DMS114 treated with DMSO at 0.1 percent for 48 hours (cell line): ENCODE measurements around the gene NCEH1.

Source experiments
- DNase-seq: peaks from one replicate; lab custom pipeline; 2025; ENCODE audit not compliant: unreplicated experiment; lab: John Stamatoyannopoulos, UW

The NCEH1 gene

DNA sequence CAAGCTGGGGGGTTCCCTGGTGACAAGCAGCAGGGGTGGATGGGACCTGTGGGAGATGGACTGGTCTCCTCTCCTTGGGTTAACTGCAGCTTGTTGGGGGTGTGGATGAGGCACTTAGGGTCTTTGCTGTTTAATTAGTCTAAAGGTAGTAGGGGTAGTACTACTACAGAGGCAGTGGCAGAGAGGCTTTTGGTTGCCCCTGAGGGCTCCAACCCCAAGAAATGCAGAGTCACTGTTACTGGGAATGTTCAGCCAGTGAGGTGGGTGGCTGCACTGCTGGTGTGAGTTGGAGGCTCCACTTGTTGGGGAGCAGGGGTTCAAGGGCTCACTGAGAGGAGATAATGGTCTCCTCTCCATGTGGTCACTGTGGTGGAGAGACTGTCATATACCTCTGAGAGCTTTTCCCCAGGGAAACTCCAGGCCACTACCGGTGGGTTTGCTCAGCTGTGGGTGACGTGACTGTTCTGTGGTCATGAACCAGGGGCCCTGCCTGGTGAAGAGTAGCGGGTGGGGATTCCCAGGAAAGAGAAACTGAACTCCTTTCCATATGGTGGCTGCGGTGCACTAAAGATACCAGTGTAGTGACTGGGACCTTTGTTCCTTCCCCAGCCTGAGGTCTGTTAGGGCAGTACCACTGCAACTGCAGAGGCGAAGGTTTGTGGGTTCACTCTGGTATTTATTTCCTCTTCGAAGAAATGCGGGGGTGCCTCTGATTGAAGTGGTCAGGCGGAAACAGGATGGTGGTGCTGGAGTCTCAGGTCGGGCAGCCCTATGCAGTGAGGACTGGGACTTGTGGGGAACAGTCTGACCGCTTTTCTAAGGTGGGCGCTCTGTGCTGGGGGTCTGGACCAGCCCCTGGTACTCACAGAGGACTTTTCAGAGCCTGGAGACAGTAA is 118.7 kb downstream of the NCEH1 start:
- no peak for DNase-seq

DNA sequence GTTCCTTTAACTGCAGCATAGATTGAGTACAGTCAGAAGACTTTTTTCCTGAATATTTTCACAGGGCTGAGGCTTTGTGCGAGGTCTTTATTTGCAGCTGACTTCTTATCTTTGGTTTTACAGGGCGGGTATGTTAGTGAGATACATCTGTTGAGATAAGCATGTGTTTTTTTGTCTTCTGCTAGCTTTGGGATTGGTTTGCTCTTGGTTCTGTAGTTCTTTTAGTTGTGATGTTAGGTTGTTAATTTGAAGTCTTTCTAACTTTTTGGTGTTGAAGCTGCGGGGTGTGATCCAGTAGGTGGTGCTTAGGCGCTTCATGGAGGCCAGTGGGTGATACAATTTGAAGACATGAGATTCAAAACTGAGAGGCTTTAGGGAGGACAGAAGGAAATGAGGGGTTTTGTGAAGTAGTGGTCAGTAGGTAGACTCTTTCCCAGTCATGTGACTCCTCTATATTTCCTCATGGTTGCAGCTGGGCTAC is 119.7 kb downstream of the NCEH1 start:
- no peak for DNase-seq

DNA sequence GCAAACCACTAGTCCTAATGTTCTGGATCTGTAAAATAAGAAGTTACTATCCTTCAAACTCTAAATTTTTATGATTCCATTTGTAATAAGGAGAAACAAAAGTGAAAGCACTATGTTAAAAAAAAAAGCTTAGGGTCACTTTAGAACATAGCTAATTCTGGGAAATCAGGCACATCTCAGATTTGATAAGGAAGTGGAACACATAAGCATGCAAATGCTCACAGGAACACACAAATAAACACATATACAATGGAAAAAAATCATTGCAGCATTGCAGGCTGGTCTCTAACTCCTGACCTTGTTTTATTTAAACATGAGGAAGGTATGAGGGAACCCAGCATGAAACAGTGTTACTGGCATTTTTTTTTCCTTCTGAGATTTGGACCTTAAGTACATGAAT is 124.4 kb downstream of the NCEH1 start:
- no peak for DNase-seq

DNA sequence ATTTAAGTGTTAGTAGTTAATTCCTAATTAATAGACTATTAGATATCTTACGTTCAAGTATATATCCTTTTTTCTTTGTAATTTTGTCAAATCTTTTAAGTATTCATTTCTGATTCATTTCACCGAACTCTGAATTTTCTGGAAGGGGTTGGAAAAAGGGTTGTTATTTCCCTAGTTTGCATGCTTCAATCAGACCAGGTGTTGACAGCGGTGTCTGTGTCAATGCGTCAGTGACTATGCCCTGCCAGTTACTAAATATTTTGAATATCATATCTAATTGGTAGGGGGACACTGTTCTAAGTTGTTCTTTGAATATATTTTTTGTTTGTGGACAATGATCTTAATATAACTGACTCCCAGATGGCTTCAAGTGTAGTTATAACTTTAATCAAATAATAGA is 124.9 kb downstream of the NCEH1 start:
- DNase-seq = no peak

DNA sequence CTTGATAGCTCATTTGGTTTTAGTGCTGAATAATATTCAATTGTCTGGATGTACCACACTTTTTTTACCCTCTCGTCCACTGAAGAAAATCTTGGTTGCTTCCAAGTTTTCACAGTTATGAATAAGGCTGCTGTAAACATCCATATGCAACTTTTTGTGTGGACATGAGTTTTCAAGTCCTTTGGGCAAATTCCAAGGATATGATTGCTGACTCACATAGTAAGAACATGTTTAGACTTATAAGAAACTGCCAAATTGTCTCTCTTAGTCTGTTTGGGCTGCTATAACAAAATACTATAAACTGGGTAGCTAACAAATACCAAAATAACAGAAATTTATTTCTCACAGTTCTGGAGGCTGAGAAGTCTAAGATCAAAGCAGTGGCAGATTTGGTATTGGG is 128.2 kb downstream of the NCEH1 start:
- DNase-seq = no peak

DNA sequence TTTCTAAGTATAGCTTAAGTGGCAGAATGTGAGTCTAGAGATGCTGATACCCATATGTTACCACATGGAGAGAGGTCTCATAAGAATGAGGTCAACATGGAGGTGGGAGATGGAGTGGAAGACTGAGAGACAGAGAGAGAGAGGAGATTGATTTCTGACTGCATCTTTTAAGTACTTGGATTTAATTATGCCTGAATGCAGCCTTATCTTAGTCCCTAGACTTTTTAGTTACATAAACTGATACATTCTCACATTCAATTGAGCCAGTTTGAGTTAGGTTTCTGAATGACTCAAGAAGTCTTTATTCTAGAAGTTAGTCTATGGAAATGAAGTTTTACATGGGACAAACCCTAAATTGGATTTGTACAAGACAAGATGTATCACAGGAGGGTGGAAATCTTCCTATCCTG is 129.1 kb downstream of the NCEH1 start:
- no peak for DNase-seq

DNA sequence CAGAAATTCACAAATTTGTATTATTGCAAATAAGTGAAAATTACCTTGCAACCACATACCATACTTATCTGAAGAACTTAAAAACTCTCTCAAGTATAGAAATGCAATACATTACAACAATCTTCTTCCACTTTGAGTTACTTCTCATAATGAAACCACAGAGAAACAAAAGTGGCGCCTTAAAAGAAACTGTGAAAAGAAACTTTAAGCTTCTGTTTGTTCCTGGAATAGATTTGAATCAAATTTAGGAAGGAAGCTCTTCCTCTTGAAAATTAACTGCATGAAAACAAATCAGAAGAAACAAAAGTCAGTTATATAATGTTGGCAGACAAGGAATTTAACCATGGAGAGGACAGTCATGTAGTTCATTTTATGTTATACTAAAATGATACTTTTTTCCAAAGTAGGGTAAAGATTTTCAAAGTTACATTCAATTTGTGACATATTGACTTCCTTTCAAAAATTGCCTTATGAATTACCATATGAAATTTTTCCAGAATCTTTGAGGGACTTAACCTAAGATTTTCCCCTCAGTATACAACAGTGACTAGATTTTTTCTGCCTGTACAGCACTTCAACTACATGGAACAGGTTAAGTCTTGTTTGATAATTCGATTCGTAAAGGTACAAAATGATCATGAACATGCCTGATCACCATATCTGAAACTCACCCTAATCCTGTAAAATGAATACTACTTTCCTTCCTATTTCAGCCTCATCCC is 130.0 kb downstream of the NCEH1 start:
- DNase-seq = no peak
